ENCODE measurements around the gene LAMA2. TPM values are rescaled to one million over a fixed set of nuclear protein-coding genes. Genes with fewer than 3 reads are reported as not detected.

Gene LAMA2
- total and polyA plus RNA-seq, 3 donors from 2014 or later = 25.9 to 94.8 (median 56.0) TPM

GRCh38 chr6:129331450-129332138 is 448.7 kb downstream of the LAMA2 start:
- intact Hi-C loops (cut with DNase I; ENCODE audit: low total_unique reads) = no loop called here
- no peak overlapping the region for H3K4me3 ChIP-seq
- TF ChIP-seq POLR2A (IDR thresholded peaks at IDR 0.05) (no peak), CTCF (IDR thresholded peaks at IDR 0.05) (no peak)
- H3K27me3 ChIP-seq = no peaks in the 10 kb centered on the region
- whole genome bisulfite sequencing, 2 donors = 81 to 87% methylated on average over 2 of the region's 2 CpGs
- no peaks in the 10 kb centered on the region for H3K4me1 ChIP-seq
- DNase-seq = no peak
- H3K9me3 ChIP-seq = no peaks in the 10 kb centered on the region
- no peaks in the 10 kb centered on the region for H3K36me3 ChIP-seq (ENCODE audit: low read depth, missing control alignments)
- H3K27ac ChIP-seq = no peak overlapping the region

- H3K27ac ChIP-seq = no peak overlapping the region
- intact Hi-C loops (cut with DNase I; ENCODE audit: low total_unique reads) = no loop called here
- no peak for TF ChIP-seq CTCF (IDR thresholded peaks at IDR 0.05)
- TF ChIP-seq POLR2A (IDR thresholded peaks at IDR 0.05) = no peak
- H3K36me3 ChIP-seq (ENCODE audit: low read depth, missing control alignments) = no peaks in the 10 kb centered on the region
- H3K4me3 ChIP-seq = no peak overlapping the region
- H3K9me3 ChIP-seq = no peaks in the 10 kb centered on the region
- H3K4me1 ChIP-seq = no peaks in the 10 kb centered on the region
- DNase-seq = no peak
- 79 to 90% methylated on average over 4 of the region's 4 CpGs for WGBS, 2 donors
- no peaks in the 10 kb centered on the region for H3K27me3 ChIP-seq
Measured at GRCh38 chr6:129335792-129336191, 452.9 kb downstream of the LAMA2 start.

- no peaks in the 10 kb centered on the region for H3K4me1 ChIP-seq
- DNase-seq = no peak
- no peak overlapping the region for H3K27ac ChIP-seq
- H3K27me3 ChIP-seq = no peaks in the 10 kb centered on the region
- intact Hi-C loops (cut with DNase I; ENCODE audit: low total_unique reads) = no loop called here
- no peaks in the 10 kb centered on the region for H3K9me3 ChIP-seq
- TF ChIP-seq CTCF (IDR thresholded peaks at IDR 0.05) (no peak), POLR2A (IDR thresholded peaks at IDR 0.05) (no peak)
- H3K4me3 ChIP-seq = no peak overlapping the region
- WGBS, 2 donors = 92 to 99% methylated on average over 4 of the region's 4 CpGs
- H3K36me3 ChIP-seq (ENCODE audit: low read depth, missing control alignments) = no peaks in the 10 kb centered on the region
Measured at GRCh38 chr6:129338683-129339082, 455.7 kb downstream of the LAMA2 start.

- Histone ChIP-seq H3K27me3 (no peaks in the 10 kb centered on the region), H3K4me1 (no peaks in the 10 kb centered on the region), H3K4me3 (no peak overlapping the region), H3K36me3 (ENCODE audit: low read depth, missing control alignments) (no peaks in the 10 kb centered on the region), H3K9me3 (no peaks in the 10 kb centered on the region), H3K27ac (no peak overlapping the region)
- no peak for TF ChIP-seq POLR2A (IDR thresholded peaks at IDR 0.05)
- TF ChIP-seq CTCF (IDR thresholded peaks at IDR 0.05) = no peak
- intact Hi-C loops (cut with DNase I; ENCODE audit: low total_unique reads) = no loop called here
- WGBS, 2 donors = 84 to 93% methylated on average over 4 of the region's 4 CpGs
- DNase-seq = no peak
Measured at GRCh38 chr6:129340983-129341382, 458.0 kb downstream of the LAMA2 start.

GRCh38 chr6:129342243-129342642 is 459.3 kb downstream of the LAMA2 start:
- DNase-seq = no peak
- no peaks in the 10 kb centered on the region for H3K36me3 ChIP-seq (ENCODE audit: low read depth, missing control alignments)
- no peaks in the 10 kb centered on the region for H3K9me3 ChIP-seq
- no peak overlapping the region for H3K4me3 ChIP-seq
- H3K27ac ChIP-seq = no peak overlapping the region
- TF ChIP-seq POLR2A (IDR thresholded peaks at IDR 0.05) (no peak), CTCF (IDR thresholded peaks at IDR 0.05) (no peak)
- H3K4me1 ChIP-seq = no peaks in the 10 kb centered on the region
- intact Hi-C loops (cut with DNase I; ENCODE audit: low total_unique reads) = no loop called here
- H3K27me3 ChIP-seq = no peaks in the 10 kb centered on the region
- WGBS, 2 donors = 89 to 90% methylated on average over 2 of the region's 2 CpGs

All from testis (tissue), 3 donors.